DOHH2 (cell line): ENCODE measurements around the gene ICA1L.
"Not testable (repeated sequence)": the region's sequence is repeated elsewhere in the genome, so short reads cannot be mapped to it uniquely, and the experiment has no call there.

Experiments used
- H3F3A ChIP-seq: fragments of 200-600 bp; sonication (generic), shearing (Covaris generic); 2 replicates; pipeline ENCODE4 v1.6.0; 2016; ENCODE audit warnings: antibody characterized with exemption, mild to moderate bottlenecking; ENCODE audit not compliant: control insufficient read depth, insufficient read depth
- H3K27ac ChIP-seq: fragments of 200-600 bp; sonication (generic); 2 replicates; pipeline ENCODE4 v1.5.1; 2014; ENCODE audit warnings: low read depth, mild to moderate bottlenecking, low read length, moderate library complexity
- H3K27me3 ChIP-seq: fragments of 200-600 bp; sonication (generic); 2 replicates; pipeline ENCODE4 v1.6.1; 2014; ENCODE audit warnings: mild to moderate bottlenecking, low read length, mixed read lengths; ENCODE audit not compliant: control insufficient read depth
- H3K36me3 ChIP-seq: fragments of 200-600 bp; sonication (generic); 2 replicates; pipeline ENCODE4 v1.6.1; 2014; ENCODE audit warnings: mild to moderate bottlenecking, low read length, moderate library complexity, mixed read lengths; ENCODE audit not compliant: control insufficient read depth
- H3K4me1 ChIP-seq: fragments of 200-600 bp; sonication (generic); 2 replicates; pipeline ENCODE4 v1.6.1; 2014; ENCODE audit warnings: mild to moderate bottlenecking, low read length, mixed read lengths; ENCODE audit not compliant: control insufficient read depth
- H3K4me2 ChIP-seq: fragments of 200-600 bp; sonication (generic); 2 replicates; pipeline ENCODE4 v1.6.0; 2014; ENCODE audit warnings: mild to moderate bottlenecking, low read length, moderate library complexity
- H3K4me3 ChIP-seq: fragments of 200-600 bp; sonication (generic); 2 replicates; pipeline ENCODE4 v1.5.1; 2014; ENCODE audit warnings: mild to moderate bottlenecking, low read length, mixed read lengths
- H3K79me2 ChIP-seq: fragments of 200-600 bp; sonication (generic); 2 replicates; pipeline ENCODE4 v1.6.1; 2014; ENCODE audit warnings: mild to moderate bottlenecking, low read length, mixed read lengths; ENCODE audit not compliant: control insufficient read depth
- H3K9me2 ChIP-seq: fragments of 200-600 bp; sonication (generic); replicated peaks from 2 replicates; pipeline ENCODE4 v1.6.1; 2014; ENCODE audit warnings: mild to moderate bottlenecking, low read length, mixed read lengths; ENCODE audit not compliant: control insufficient read depth
- H3K9me3 ChIP-seq: fragments of 200-600 bp; sonication (generic); 2 replicates; pipeline ENCODE4 v1.6.1; 2014; ENCODE audit warnings: antibody characterized with exemption, low read length, mixed read lengths; ENCODE audit not compliant: control insufficient read depth, insufficient read depth
- H4K20me1 ChIP-seq: fragments of 200-600 bp; sonication (generic); 2 replicates; pipeline ENCODE4 v1.6.0; 2014; ENCODE audit warnings: low read depth, mild to moderate bottlenecking, antibody characterized with exemption, low read length, moderate library complexity; ENCODE audit not compliant: control insufficient read depth, insufficient read depth
- EZH2phosphoT487 ChIP-seq: fragments of 200-600 bp; sonication (generic); IDR thresholded peaks from 2 replicates; pipeline ENCODE4 v1.6.1; 2017; ENCODE audit warnings: borderline replicate concordance, mild to moderate bottlenecking, antibody characterized with exemption, low read length, moderate library complexity, mixed read lengths
- TF ChIP-seq, protein P1 (sequence below): fragments of 200-600 bp; sonication (generic); IDR thresholded peaks from one replicate; pipeline ENCODE4 v1.5.1; 2014; ENCODE audit warnings: antibody characterized with exemption, mild to moderate bottlenecking, low read depth, low read length; ENCODE audit not compliant: poor library complexity, severe bottlenecking

Gene ICA1L

DNA sequence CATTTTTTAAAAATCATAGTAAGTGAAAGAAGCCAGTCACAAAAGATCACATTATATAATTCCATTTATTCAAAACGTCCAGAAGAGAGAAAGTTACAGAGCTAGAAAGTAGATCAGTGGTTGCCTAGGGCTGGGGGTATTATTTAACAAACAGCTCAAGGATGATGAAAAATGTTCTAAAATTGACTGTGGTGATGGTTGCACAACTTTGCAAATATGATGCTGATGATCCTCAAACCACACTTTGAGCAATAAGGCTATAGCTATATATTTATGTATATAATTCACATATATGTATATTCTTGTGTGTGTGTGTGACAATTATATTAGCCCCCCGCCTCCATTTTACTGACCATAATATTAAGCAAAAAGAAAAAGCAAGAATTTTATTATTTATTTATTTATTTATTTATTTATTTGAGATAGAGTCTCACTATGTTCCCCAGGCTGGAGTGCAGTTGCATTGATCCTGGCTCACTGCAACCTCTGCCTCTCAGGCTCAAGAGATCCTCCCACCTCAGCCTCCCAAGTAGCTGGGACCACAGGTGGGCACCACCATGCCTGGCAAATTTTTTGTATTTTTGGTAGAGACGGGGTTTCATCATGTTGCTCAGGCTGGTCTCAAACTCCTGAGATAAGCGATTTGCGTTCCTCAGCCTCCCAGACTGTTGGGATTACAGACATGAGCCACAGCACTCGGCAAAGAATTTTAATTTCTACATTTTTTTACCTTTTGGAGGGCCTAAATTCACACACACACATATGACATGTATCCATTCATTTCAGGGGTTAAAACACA, 38.0 kb upstream of the ICA1L start:
- Histone ChIP-seq H3K27me3 (no peaks in the 10 kb centered on the region), H3K4me3 (peak overlapping the region; percentile 88), H3K9me2 (no peaks in the 10 kb centered on the region), H3K79me2 (peaks cover 77% of the 10 kb centered on the region), H3K4me2 (peak overlapping the region; percentile 69), H3K27ac (no peak overlapping the region), H3K36me3 (peaks cover 46% of the 10 kb centered on the region), H3K9me3 (no peaks in the 10 kb centered on the region; the same call in 1 of the 2 replicates), H3K4me1 (peaks cover 19% of the 10 kb centered on the region), H3F3A (no peaks in the 10 kb centered on the region), H4K20me1 (peaks cover 7% of the 10 kb centered on the region; the same call in 1 of the 2 replicates)
- TF ChIP-seq, protein P1, sequence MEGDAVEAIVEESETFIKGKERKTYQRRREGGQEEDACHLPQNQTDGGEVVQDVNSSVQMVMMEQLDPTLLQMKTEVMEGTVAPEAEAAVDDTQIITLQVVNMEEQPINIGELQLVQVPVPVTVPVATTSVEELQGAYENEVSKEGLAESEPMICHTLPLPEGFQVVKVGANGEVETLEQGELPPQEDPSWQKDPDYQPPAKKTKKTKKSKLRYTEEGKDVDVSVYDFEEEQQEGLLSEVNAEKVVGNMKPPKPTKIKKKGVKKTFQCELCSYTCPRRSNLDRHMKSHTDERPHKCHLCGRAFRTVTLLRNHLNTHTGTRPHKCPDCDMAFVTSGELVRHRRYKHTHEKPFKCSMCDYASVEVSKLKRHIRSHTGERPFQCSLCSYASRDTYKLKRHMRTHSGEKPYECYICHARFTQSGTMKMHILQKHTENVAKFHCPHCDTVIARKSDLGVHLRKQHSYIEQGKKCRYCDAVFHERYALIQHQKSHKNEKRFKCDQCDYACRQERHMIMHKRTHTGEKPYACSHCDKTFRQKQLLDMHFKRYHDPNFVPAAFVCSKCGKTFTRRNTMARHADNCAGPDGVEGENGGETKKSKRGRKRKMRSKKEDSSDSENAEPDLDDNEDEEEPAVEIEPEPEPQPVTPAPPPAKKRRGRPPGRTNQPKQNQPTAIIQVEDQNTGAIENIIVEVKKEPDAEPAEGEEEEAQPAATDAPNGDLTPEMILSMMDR: no peak
- TF ChIP-seq EZH2phosphoT487: no peak

DNA sequence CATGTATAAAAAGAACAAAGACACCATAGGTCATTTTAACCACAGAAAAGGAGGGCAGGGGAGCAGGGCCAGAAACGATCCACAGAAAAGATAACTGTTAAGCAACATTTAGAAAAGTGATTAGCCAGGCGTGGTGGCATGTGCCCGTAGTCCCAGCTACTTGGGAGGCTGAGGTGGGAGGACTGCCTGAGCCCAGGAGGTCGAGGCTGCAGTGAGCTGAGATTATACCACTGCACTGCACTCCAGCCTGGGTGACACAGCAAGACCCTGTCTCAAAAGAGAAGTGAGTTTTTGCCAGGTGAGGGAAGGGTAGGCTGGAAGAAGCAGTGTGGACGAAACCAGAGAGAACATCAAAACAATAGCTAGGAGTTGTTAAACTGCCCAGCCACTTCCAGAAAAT, 36.6 kb upstream of the ICA1L start:
- H3K4me2 ChIP-seq: peak overlapping the region; percentile 46; the same call in 1 of the 2 replicates

DNA sequence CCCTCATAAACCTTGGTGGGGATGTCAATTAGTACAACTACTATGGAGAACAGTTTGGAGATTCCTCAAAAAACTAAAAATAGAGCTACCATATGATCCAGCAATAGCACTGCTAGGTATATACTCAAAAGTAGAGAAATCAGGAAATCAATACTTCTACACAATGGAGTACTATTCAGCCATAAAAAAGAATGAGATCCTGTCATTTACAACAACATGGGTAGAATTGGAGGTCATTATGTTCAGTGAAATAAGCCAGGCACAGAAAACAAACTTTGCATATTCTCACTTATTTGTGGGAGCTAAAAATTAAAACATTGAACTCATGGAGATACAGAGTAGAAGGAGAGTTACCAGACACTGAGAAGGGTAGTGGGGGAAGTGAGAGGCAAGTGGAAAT, 33.9 kb upstream of the ICA1L start:
- not testable (repeated sequence) for H3K27me3 ChIP-seq, H3K9me2 ChIP-seq, H3K4me3 ChIP-seq, H3F3A ChIP-seq, H4K20me1 ChIP-seq, H3K27ac ChIP-seq, H3K4me2 ChIP-seq, H3K9me3 ChIP-seq
- peaks cover 79% of the 10 kb centered on the region for H3K79me2 ChIP-seq
- H3K4me1 ChIP-seq: peaks cover 19% of the 10 kb centered on the region
- peaks cover 72% of the 10 kb centered on the region for H3K36me3 ChIP-seq

More for the DNA sequence above, 36.6 kb upstream of the ICA1L start:
- Histone ChIP-seq H3K27me3 (no peaks in the 10 kb centered on the region), H3K4me1 (peaks cover 19% of the 10 kb centered on the region), H4K20me1 (peaks cover 7% of the 10 kb centered on the region; the same call in 1 of the 2 replicates), H3F3A (no peaks in the 10 kb centered on the region), H3K79me2 (peaks cover 86% of the 10 kb centered on the region), H3K4me3 (no peak overlapping the region), H3K36me3 (peaks cover 50% of the 10 kb centered on the region), H3K9me2 (no peaks in the 10 kb centered on the region), H3K27ac (no peak overlapping the region), H3K9me3 (no peaks in the 10 kb centered on the region; the same call in 1 of the 2 replicates)
- TF ChIP-seq, protein P1: no peak
- no peak for TF ChIP-seq EZH2phosphoT487

DNA sequence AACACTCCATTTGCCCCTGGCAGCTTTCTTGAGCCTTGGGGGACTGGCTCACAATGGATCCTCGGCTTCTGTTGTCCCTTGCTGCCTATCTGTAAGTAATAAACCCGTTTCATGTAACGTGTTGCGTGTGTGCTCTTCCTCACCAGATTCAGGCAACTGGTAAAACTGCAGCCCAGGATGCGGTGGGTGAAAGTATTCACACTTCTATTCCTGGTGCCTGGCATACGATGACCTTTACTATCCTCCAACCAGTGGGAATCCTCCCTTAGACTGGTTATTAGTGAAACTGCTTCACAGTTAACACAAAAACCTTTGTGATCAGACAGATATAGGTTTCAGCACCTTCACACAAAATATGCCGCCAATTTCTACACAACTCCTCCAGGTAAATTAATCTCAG, 13.6 kb upstream of the ICA1L start:
- H3K4me1 ChIP-seq: no peaks in the 10 kb centered on the region
- H3K9me2 ChIP-seq: no peaks in the 10 kb centered on the region
- TF ChIP-seq, protein P1: no peak
- no peak for TF ChIP-seq EZH2phosphoT487
- H3K27me3 ChIP-seq: no peaks in the 10 kb centered on the region
- no peak overlapping the region for H3K27ac ChIP-seq
- no peaks in the 10 kb centered on the region for H3K9me3 ChIP-seq
- H3K36me3 ChIP-seq: peaks cover 65% of the 10 kb centered on the region
- H3K4me3 ChIP-seq: no peak overlapping the region
- H4K20me1 ChIP-seq: no peaks in the 10 kb centered on the region
- H3F3A ChIP-seq: no peaks in the 10 kb centered on the region
- H3K4me2 ChIP-seq: no peak overlapping the region
- H3K79me2 ChIP-seq: no peaks in the 10 kb centered on the region
